Measurements from ENCODE around the gene TEDC1.
"Not testable (repeated sequence)": the region's sequence is repeated elsewhere in the genome, so short reads cannot be mapped to it uniquely, and the experiment has no call there.

TEDC1 gene

DNA sequence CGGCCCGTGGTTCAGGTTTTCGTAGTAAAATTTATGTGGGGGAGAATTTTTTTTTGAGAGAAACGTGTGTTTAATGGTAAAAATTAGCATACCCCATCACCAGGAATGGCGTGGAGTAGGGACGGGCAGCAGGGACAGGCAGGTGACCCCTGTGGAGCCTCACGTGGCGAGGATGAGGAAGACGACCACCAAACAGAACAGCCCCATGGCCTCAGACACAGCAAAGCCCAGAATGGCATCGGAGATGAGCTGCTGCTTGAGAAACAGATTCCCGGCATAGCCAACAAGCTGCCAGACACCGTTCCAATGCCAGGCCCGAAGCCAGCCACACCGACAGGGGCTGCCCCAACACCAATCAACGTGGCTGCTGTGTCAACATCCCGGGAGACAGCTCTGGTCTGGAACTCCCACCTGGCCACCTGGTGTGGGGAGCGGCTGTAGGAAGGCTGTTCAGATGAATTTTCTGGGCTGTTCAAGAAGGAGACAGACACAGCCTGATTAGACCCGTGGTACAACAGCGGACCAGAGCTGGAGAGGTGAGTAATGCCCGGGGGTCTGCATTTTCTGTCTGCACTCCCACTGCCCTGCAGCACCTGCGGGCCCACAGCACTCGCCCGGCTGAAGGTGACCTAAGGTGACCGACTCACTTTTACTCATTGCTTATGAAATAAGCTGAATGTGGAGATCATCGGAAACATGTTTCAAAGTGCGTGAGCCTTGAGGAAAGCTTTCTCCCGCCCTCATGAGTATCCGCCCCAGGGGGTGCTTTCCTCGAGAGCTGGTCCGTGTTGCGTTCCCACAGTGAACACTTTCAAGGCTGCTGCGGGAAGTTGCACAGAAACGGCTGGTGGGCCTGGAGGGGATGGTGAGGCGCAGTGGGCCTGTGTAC lies 45.9 kb downstream of the TEDC1 start:
- H3K9me3 Mint-ChIP-seq (ENCODE audit: low read depth): no peaks in the 10 kb centered on the region
- H3K36me3 Mint-ChIP-seq: no peaks in the 10 kb centered on the region
- H3K4me3 Mint-ChIP-seq: no peak overlapping the region
- no peak overlapping the region for H3K27ac Mint-ChIP-seq
- H3K4me1 Mint-ChIP-seq (ENCODE audit: low read depth): peaks cover 4% of the 10 kb centered on the region
- H3K27me3 Mint-ChIP-seq: peaks cover 5% of the 10 kb centered on the region

DNA sequence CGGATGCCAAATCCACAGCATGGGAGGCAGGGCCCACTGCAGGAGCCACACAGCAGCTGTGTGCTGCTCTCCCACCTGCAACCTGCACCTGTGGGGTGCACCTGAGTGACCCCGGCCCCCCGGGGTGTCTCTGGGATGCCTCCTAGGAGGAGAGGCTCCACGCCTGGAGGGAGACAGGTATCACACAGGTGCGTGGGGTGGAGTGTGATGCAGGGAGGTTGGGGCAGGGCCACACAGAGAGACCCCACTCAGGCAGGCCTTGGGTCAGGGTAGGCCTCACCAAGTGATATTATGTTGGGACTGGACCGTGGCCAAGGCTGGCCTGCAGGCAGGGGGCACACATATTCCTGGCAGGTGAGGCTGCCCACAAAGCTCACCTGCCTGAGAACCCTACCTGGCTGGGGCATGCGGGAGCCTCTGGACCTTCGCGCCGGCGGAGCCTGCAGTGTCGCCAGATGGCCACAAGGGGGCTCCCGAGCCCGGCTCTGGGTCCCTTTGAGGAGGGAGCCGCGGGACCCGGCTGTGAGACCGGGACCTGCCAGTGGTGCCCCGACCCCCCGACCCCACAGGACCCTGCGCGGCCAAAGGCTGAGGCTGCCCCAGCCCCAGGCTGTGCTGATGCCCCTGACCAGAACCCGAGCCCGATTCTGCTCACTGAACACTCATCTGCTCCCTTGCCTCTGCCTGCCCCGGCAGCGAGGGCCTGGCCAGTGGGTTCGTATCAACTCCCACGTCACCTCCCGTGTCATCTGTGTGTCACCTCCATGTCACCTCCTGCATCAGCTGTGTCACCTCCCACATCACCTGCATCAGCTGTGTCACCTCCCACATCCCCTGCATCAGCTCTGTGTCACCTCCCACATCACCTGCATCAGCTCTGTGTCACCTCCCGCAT lies 46.8 kb downstream of the TEDC1 start:
- no peaks in the 10 kb centered on the region for H3K36me3 Mint-ChIP-seq
- H3K9me3 Mint-ChIP-seq (ENCODE audit: low read depth): no peaks in the 10 kb centered on the region
- H3K4me3 Mint-ChIP-seq: no peak overlapping the region
- no peak overlapping the region for H3K27ac Mint-ChIP-seq
- peaks cover 5% of the 10 kb centered on the region for H3K27me3 Mint-ChIP-seq
- peaks cover 4% of the 10 kb centered on the region for H3K4me1 Mint-ChIP-seq (ENCODE audit: low read depth)

DNA sequence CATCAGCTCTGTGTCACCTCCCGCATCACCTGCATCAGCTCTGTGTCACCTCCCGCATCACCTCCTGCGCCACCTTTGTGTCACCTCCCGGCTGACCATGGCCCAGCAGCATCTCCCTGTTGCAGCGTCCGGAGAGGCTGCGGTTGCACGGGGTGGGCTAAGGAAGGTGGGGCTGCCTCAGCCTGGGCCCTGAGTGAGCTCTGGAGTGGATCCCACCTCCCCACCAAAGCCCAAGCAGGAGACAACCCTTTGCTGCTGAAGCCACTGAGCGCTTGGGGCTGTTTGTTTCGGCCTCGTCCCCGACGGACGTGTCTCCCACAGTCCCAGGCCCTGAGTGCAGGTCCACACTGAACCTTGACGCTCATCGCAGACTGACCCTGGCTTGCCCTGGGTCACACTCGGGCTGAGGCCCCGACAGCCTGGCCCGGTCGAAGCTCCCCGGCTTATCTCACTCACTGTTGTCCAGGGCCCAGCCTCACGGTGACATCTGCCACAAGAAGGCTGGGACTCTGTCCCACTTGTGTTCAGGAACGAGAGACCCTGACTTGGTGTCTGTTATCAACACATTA lies 47.5 kb downstream of the TEDC1 start:
- H3K4me1 Mint-ChIP-seq (ENCODE audit: low read depth): peaks cover 4% of the 10 kb centered on the region
- H3K9me3 Mint-ChIP-seq (ENCODE audit: low read depth): no peaks in the 10 kb centered on the region
- H3K27me3 Mint-ChIP-seq: peaks cover 5% of the 10 kb centered on the region
- no peak overlapping the region for H3K4me3 Mint-ChIP-seq
- H3K27ac Mint-ChIP-seq: no peak overlapping the region
- H3K36me3 Mint-ChIP-seq: no peaks in the 10 kb centered on the region

- Mint-ChIP-seq H3K4me3 (no peak overlapping the region), H3K4me1 (ENCODE audit: low read depth) (peaks cover 4% of the 10 kb centered on the region), H3K9me3 (ENCODE audit: low read depth) (no peaks in the 10 kb centered on the region), H3K36me3 (no peaks in the 10 kb centered on the region), H3K27me3 (peaks cover 7% of the 10 kb centered on the region), H3K27ac (no peak overlapping the region)
Observed at GRCh38 chr14:105540811-105541210, 49.8 kb downstream of the TEDC1 start.

DNA sequence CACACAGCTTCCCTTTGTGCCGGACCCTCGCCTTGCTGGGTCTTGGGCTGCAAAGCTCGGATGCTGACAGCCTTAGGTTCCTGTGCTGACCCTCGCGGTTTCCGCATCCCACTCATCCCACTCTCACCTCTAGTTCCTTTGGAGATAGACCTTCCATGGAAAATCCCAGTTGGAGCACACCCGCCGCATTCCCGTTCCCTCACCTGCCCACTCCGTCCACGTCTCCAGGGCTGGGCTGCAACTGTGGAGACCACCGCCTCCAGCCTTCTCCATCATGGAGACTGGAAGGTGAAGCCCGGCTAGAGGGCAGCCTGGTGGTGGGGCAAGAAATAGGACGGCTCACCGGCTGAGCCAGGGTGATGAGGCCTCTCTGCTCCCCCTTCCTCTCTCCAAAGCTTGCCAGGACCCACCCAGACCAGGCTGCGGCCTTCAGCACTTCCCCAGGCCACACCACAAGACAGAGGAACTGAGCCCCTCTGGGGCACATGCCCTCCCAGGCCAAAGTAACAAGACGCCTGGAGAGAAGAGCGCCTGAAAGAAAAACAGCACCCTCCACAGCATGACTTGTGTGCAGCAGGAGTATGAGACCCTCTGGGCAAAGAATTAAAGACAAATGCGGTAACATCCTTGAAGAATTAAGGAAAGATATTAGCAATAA lies 50.3 kb downstream of the TEDC1 start:
- Mint-ChIP-seq H3K4me3 (no peak overlapping the region), H3K9me3 (ENCODE audit: low read depth) (no peaks in the 10 kb centered on the region), H3K4me1 (ENCODE audit: low read depth) (peaks cover 4% of the 10 kb centered on the region), H3K36me3 (no peaks in the 10 kb centered on the region), H3K27me3 (peaks cover 7% of the 10 kb centered on the region), H3K27ac (no peak overlapping the region)

DNA sequence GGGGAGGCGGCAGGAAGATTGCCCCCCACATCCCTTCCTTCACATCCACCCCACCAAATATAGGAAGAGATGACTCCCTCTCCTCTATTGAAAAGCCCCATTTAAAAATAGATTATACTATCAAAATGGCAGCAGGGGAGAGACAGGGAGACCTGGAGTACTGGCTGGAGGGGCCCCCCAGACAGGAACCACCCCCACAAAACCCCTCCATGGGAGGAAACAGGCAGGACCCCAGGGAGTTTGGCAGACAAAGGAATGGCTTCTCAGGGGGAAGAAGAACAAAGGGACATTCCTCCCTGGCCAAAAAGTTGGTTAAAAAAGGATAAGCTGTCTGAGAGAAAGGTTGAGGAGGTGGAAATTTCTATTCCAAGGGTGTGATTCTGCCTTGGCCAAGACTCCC lies 54.6 kb downstream of the TEDC1 start:
- peaks cover 11% of the 10 kb centered on the region for H3K27me3 Mint-ChIP-seq
- H3K4me1 Mint-ChIP-seq (ENCODE audit: low read depth); H3K27ac Mint-ChIP-seq; H3K36me3 Mint-ChIP-seq; H3K4me3 Mint-ChIP-seq; H3K9me3 Mint-ChIP-seq (ENCODE audit: low read depth): not testable (repeated sequence)

- H3K27ac Mint-ChIP-seq; H3K4me1 Mint-ChIP-seq (ENCODE audit: low read depth); H3K4me3 Mint-ChIP-seq; H3K9me3 Mint-ChIP-seq (ENCODE audit: low read depth); H3K36me3 Mint-ChIP-seq: not testable (repeated sequence)
- H3K27me3 Mint-ChIP-seq: peaks cover 11% of the 10 kb centered on the region
Observed at GRCh38 chr14:105546410-105546809, 55.4 kb downstream of the TEDC1 start.

- not testable (repeated sequence) for H3K4me1 Mint-ChIP-seq (ENCODE audit: low read depth); H3K27me3 Mint-ChIP-seq; H3K9me3 Mint-ChIP-seq (ENCODE audit: low read depth); H3K36me3 Mint-ChIP-seq; H3K27ac Mint-ChIP-seq; H3K4me3 Mint-ChIP-seq
Observed at GRCh38 chr14:105547072-105547471, 56.0 kb downstream of the TEDC1 start.

GRCh38 chr14:105547741-105548169 lies 56.7 kb downstream of the TEDC1 start:
- H3K9me3 Mint-ChIP-seq (ENCODE audit: low read depth): no peaks in the 10 kb centered on the region
- no peaks in the 10 kb centered on the region for H3K4me1 Mint-ChIP-seq (ENCODE audit: low read depth)
- no peaks in the 10 kb centered on the region for H3K36me3 Mint-ChIP-seq
- H3K27me3 Mint-ChIP-seq: peaks cover 7% of the 10 kb centered on the region
- H3K27ac Mint-ChIP-seq: no peak overlapping the region
- H3K4me3 Mint-ChIP-seq: no peak overlapping the region

Data from activated naive CD8-positive, alpha-beta T cell (primary cell).